Measurements from ENCODE around the gene DNAAF5.

DNAAF5 gene

GRCh38 chr7:816300-816750 lies 89.8 kb downstream of the DNAAF5 start:
- Histone ChIP-seq H3K27me3 (ENCODE audit: insufficient read depth, low read length, poor library complexity) (no peaks in the 10 kb centered on the region), H3K4me2 (ENCODE audit: low read length) (no peak overlapping the region), H2BK15ac (replicated peaks; ENCODE audit: low read depth) (no peak overlapping the region), H2AK5ac (ENCODE audit: low read length) (no peak overlapping the region), H3K4ac (ENCODE audit: low read depth, low read length) (peak overlapping the region; percentile 74), H3K4me3 (ENCODE audit: low read length) (no peak overlapping the region), H3K9ac (ENCODE audit: low read length) (no peak overlapping the region), H3K23ac (ENCODE audit: low read length) (no peak overlapping the region), H3K4me1 (ENCODE audit: control insufficient read depth, low read depth, low read length) (peaks cover 10% of the 10 kb centered on the region), H3K79me2 (ENCODE audit: control insufficient read depth, insufficient read depth, low read length) (peaks cover 40% of the 10 kb centered on the region), H3K79me1 (ENCODE audit: low read length) (peaks cover 5% of the 10 kb centered on the region), H3K27ac (ENCODE audit: low read depth, low read length) (no peak overlapping the region), H3K56ac (ENCODE audit: low read length) (no peak overlapping the region), H2BK5ac (ENCODE audit: low read length) (no peak overlapping the region), H4K8ac (ENCODE audit: low read depth, low read length) (peak overlapping the region; percentile 68), H2BK120ac (ENCODE audit: low read depth, low read length) (no peak overlapping the region), H4K5ac (ENCODE audit: low read length) (no peak overlapping the region), H3K18ac (ENCODE audit: low read length) (peak overlapping the region; percentile 96), H3K36me3 (ENCODE audit: control insufficient read depth, insufficient read depth, low read length) (no peaks in the 10 kb centered on the region)
- peak; percentile 99 for DNase-seq
- no CpG with 5 or more reads among the region's 51 CpGs for WGBS (ENCODE audit: extremely low coverage, insufficient coverage, low lambda C conversion rate)

DNA sequence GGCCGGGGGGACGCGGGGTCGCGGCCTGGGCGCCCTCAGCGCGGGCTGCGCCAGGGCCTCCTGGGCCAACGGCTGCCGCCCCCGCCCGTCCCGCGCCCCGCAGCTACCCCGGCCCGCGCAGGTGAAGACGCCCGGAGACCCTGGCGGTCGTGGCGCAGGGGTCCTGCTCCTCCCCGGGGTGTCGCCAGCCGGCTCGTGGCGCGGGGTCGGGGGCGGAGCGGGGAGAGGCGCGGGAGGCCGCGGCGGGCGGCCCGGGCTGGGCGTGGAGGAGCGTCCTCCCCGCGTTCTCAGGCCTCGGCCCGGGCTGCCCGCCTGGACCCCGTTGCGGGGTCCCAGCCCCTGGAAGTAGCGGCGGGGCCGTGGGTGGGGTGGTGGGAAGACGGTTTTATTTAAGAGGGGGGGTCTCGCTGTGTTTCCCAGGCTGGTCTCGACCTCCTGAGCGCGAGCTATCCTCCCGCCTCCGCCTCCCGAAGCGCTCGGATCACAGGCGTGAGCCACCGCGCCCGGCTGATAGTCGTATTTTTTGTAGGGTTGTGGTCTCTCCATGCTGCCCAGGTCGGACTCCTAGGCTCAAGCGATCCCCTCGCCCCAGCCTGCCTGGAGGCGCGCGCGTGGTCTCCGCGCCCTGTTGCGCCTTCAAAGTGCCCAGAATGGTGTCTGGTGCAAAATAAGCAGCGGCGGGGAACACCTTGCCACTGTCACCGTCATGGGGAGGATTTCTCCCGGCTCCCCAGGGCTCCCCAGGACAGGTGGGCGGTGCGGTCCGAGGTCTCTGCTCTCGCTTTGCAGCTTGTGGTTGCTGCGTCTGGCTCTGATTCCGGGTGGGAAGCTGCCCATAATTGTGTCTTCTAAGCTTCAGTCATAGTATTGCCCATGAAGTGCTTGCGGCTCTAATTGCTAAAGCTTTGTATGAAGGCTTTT lies 90.5 kb downstream of the DNAAF5 start:
- no peak overlapping the region for H2BK5ac ChIP-seq (ENCODE audit: low read length)
- H3K36me3 ChIP-seq (ENCODE audit: control insufficient read depth, insufficient read depth, low read length): no peaks in the 10 kb centered on the region
- H2BK120ac ChIP-seq (ENCODE audit: low read depth, low read length): no peak overlapping the region
- no peak overlapping the region for H2BK15ac ChIP-seq (replicated peaks; ENCODE audit: low read depth)
- peak overlapping the region; percentile 82 for H3K9ac ChIP-seq (ENCODE audit: low read length)
- H3K4me3 ChIP-seq (ENCODE audit: low read length): peak overlapping the region; percentile 44
- H3K27me3 ChIP-seq (ENCODE audit: insufficient read depth, low read length, poor library complexity): no peaks in the 10 kb centered on the region
- H4K8ac ChIP-seq (ENCODE audit: low read depth, low read length): peak overlapping the region; percentile 68
- peak overlapping the region; percentile 74 for H3K4ac ChIP-seq (ENCODE audit: low read depth, low read length)
- H3K18ac ChIP-seq (ENCODE audit: low read length): peak overlapping the region; percentile 96
- H3K56ac ChIP-seq (ENCODE audit: low read length): peak overlapping the region; percentile 92
- peak overlapping the region; percentile 52 for H3K4me2 ChIP-seq (ENCODE audit: low read length)
- peak overlapping the region; percentile 19 for H3K27ac ChIP-seq (ENCODE audit: low read depth, low read length)
- no peak overlapping the region for H2AK5ac ChIP-seq (ENCODE audit: low read length)
- H3K79me2 ChIP-seq (ENCODE audit: control insufficient read depth, insufficient read depth, low read length): peaks cover 46% of the 10 kb centered on the region
- DNase-seq: peak; percentile 55
- peaks cover 7% of the 10 kb centered on the region for H3K79me1 ChIP-seq (ENCODE audit: low read length)
- WGBS (ENCODE audit: extremely low coverage, insufficient coverage, low lambda C conversion rate): no CpG with 5 or more reads among the region's 88 CpGs
- peak overlapping the region; percentile 100 for H3K23ac ChIP-seq (ENCODE audit: low read length)
- H4K5ac ChIP-seq (ENCODE audit: low read length): no peak overlapping the region
- H3K4me1 ChIP-seq (ENCODE audit: control insufficient read depth, low read depth, low read length): peaks cover 10% of the 10 kb centered on the region

GRCh38 chr7:818031-818699 lies 91.7 kb downstream of the DNAAF5 start:
- H3K27me3 ChIP-seq (ENCODE audit: insufficient read depth, low read length, poor library complexity): no peaks in the 10 kb centered on the region

GRCh38 chr7:820341-820740 lies 93.8 kb downstream of the DNAAF5 start:
- WGBS (ENCODE audit: extremely low coverage, insufficient coverage, low lambda C conversion rate): no CpG with 5 or more reads among the region's 1 CpG
- Histone ChIP-seq H3K4me1 (ENCODE audit: control insufficient read depth, low read depth, low read length) (no peaks in the 10 kb centered on the region), H3K9ac (ENCODE audit: low read length) (no peak overlapping the region), H3K4me3 (ENCODE audit: low read length) (no peak overlapping the region), H2BK5ac (ENCODE audit: low read length) (no peak overlapping the region), H3K36me3 (ENCODE audit: control insufficient read depth, insufficient read depth, low read length) (no peaks in the 10 kb centered on the region), H3K23ac (ENCODE audit: low read length) (no peak overlapping the region), H3K4me2 (ENCODE audit: low read length) (no peak overlapping the region), H4K5ac (ENCODE audit: low read length) (no peak overlapping the region), H3K79me1 (ENCODE audit: low read length) (peaks cover 25% of the 10 kb centered on the region), H2AK5ac (ENCODE audit: low read length) (no peak overlapping the region), H3K18ac (ENCODE audit: low read length) (no peak overlapping the region), H3K79me2 (ENCODE audit: control insufficient read depth, insufficient read depth, low read length) (peaks cover 73% of the 10 kb centered on the region), H2BK120ac (ENCODE audit: low read depth, low read length) (no peak overlapping the region), H4K8ac (ENCODE audit: low read depth, low read length) (no peak overlapping the region), H2BK15ac (replicated peaks; ENCODE audit: low read depth) (no peak overlapping the region), H3K56ac (ENCODE audit: low read length) (no peak overlapping the region), H3K27ac (ENCODE audit: low read depth, low read length) (no peak overlapping the region), H3K27me3 (ENCODE audit: insufficient read depth, low read length, poor library complexity) (no peaks in the 10 kb centered on the region), H3K4ac (ENCODE audit: low read depth, low read length) (no peak overlapping the region)
- no peak for DNase-seq

More at GRCh38 chr7:818031-818699, 91.7 kb downstream of the DNAAF5 start:
- Histone ChIP-seq H3K23ac (ENCODE audit: low read length) (no peak overlapping the region), H3K4me1 (ENCODE audit: control insufficient read depth, low read depth, low read length) (peaks cover 6% of the 10 kb centered on the region), H4K5ac (ENCODE audit: low read length) (no peak overlapping the region), H3K36me3 (ENCODE audit: control insufficient read depth, insufficient read depth, low read length) (no peaks in the 10 kb centered on the region), H2BK15ac (replicated peaks; ENCODE audit: low read depth) (no peak overlapping the region), H2BK120ac (ENCODE audit: low read depth, low read length) (no peak overlapping the region), H3K4me3 (ENCODE audit: low read length) (no peak overlapping the region), H3K79me1 (ENCODE audit: low read length) (peaks cover 12% of the 10 kb centered on the region), H2AK5ac (ENCODE audit: low read length) (no peak overlapping the region), H3K18ac (ENCODE audit: low read length) (no peak overlapping the region), H3K4ac (ENCODE audit: low read depth, low read length) (no peak overlapping the region), H3K4me2 (ENCODE audit: low read length) (no peak overlapping the region), H4K8ac (ENCODE audit: low read depth, low read length) (no peak overlapping the region), H2BK5ac (ENCODE audit: low read length) (no peak overlapping the region), H3K9ac (ENCODE audit: low read length) (no peak overlapping the region), H3K79me2 (ENCODE audit: control insufficient read depth, insufficient read depth, low read length) (peaks cover 57% of the 10 kb centered on the region), H3K56ac (ENCODE audit: low read length) (no peak overlapping the region), H3K27ac (ENCODE audit: low read depth, low read length) (no peak overlapping the region)
- 100% methylated on average over 2 of the region's 8 CpGs for WGBS (ENCODE audit: extremely low coverage, insufficient coverage, low lambda C conversion rate)
- DNase-seq: no peak

- H3K27me3 ChIP-seq (ENCODE audit: insufficient read depth, low read length, poor library complexity): no peaks in the 10 kb centered on the region
- no CpG with 5 or more reads among the region's 11 CpGs for WGBS (ENCODE audit: extremely low coverage, insufficient coverage, low lambda C conversion rate)
- H3K9ac ChIP-seq (ENCODE audit: low read length): no peak overlapping the region
- no peak overlapping the region for H3K4me3 ChIP-seq (ENCODE audit: low read length)
- H3K79me2 ChIP-seq (ENCODE audit: control insufficient read depth, insufficient read depth, low read length): peaks cover 83% of the 10 kb centered on the region
- peaks cover 2% of the 10 kb centered on the region for H3K4me1 ChIP-seq (ENCODE audit: control insufficient read depth, low read depth, low read length)
- no peak overlapping the region for H3K27ac ChIP-seq (ENCODE audit: low read depth, low read length)
- peaks cover 29% of the 10 kb centered on the region for H3K79me1 ChIP-seq (ENCODE audit: low read length)
- H2BK120ac ChIP-seq (ENCODE audit: low read depth, low read length): no peak overlapping the region
- H3K18ac ChIP-seq (ENCODE audit: low read length): no peak overlapping the region
- no peak overlapping the region for H2BK15ac ChIP-seq (replicated peaks; ENCODE audit: low read depth)
- no peak overlapping the region for H3K56ac ChIP-seq (ENCODE audit: low read length)
- H2AK5ac ChIP-seq (ENCODE audit: low read length): no peak overlapping the region
- no peak overlapping the region for H4K8ac ChIP-seq (ENCODE audit: low read depth, low read length)
- no peak overlapping the region for H4K5ac ChIP-seq (ENCODE audit: low read length)
- H3K4ac ChIP-seq (ENCODE audit: low read depth, low read length): no peak overlapping the region
- no peak for DNase-seq
- no peak overlapping the region for H2BK5ac ChIP-seq (ENCODE audit: low read length)
- H3K4me2 ChIP-seq (ENCODE audit: low read length): no peak overlapping the region
- H3K23ac ChIP-seq (ENCODE audit: low read length): no peak overlapping the region
- no peaks in the 10 kb centered on the region for H3K36me3 ChIP-seq (ENCODE audit: control insufficient read depth, insufficient read depth, low read length)
These were observed 95.2 kb downstream of the DNAAF5 start for GRCh38 chr7:821688-822087.

All from mesendoderm (in vitro differentiated cells).